DMS114 treated with DMSO at 0.1 percent for 48 hours (cell line): ENCODE measurements around the gene EAF2.
"Not testable (repeated sequence)": the region's sequence is repeated elsewhere in the genome, so short reads cannot be mapped to it uniquely, and the experiment has no call there.

Experiments used
- DNase-seq: peaks from one replicate; lab custom pipeline; 2025; ENCODE audit not compliant: unreplicated experiment; lab: John Stamatoyannopoulos, UW

The EAF2 gene

DNA sequence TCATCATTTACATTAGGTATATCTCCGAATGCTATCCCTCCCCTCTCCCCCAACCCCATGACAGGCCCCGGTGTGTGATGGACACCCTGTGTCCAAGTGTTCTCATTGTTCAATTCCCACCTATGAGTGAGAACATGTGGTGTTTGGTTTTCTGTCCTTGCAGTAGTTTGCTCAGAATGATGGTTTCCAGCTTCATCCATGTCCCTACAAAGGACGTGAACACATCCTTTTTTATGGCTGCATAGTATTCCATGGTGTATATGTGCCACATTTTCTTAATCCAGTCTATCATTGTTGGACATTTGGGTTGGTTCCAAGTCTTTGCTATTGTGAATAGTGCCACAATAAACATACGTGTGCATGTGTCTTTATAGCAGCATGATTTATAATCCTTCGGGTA is 22.8 kb downstream of the EAF2 start:
- not testable (repeated sequence) for DNase-seq

DNA sequence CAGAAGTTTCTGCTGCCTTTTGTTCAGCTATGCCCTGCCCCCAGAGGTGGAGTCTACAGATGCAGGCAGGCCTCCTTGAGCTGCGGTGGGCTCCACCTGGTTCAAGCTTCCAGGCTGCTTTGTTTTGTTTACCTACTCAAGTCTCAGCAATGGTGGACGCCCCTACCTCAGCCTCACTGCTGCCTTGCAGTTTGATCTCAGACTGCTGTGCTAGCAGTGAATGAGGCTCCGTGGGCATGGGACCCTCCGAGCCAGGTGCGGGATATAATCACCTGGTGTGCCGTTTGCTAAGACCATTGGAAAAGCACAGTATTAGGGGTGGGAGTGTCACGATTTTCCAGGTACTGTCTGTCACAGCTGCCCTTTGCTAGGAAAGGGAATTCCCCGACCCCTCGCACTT is 28.2 kb downstream of the EAF2 start:
- DNase-seq: not testable (repeated sequence)

DNA sequence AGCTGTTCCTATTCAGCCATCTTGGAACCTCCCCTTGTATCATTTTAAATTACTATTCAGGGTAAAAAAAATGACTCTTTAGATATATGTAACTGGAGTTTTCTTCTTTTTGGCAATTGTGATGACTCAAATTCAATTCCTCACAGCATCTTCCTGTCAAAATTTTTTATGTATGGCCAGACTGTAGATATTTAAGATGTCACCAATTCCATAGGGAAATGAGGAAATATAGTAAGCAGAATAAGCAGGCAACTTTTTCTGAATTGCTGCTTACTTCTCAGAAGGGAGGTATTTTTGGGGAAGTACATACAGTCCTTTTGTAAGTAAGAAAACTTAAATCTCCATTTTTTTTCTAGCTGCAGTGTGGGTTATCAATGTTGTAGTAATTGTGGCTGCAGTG is 28.8 kb downstream of the EAF2 start:
- no peak for DNase-seq

DNA sequence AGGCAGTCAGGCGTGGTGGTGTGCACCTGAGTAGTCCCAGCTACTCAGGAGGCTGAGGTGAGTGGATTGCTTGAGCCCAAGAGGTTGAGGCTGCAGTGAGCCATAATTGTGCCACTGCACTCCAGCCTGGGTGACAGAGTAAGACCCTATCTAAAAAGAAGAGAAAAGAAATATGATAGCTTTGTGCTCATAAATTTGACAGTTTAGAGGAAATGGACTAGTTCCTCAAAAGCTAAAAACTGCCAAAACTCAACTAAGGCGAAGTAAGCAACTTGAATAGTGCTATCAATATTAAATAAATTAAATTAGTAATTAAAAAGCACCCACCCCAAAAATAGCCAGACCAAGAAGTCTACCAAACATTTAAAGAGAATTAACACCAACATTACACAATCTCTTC is 34.7 kb downstream of the EAF2 start:
- no peak for DNase-seq

DNA sequence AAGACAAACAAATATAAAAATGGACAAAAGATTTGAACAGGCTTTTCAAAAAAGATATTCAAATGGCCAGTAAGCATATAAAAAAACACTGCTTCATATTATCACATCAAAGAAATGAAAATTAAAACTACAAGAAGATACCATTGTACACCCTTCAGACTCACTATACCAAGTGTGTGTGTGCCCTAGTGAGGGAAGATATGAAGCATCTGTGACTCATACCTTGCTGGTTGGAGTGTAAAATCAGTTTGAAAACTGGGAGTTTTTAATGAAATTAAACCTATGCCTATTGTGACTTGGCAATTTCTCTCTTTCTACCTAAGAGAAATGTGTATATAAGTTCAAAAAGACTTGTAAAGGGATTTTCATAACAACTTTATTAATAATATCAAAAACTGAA is 35.7 kb downstream of the EAF2 start:
- no peak for DNase-seq

GRCh38 chr3:121871430-121871829 is 36.4 kb downstream of the EAF2 start:
- DNase-seq: no peak

- no peak for DNase-seq
Observed at GRCh38 chr3:121878411-121878810, 43.4 kb downstream of the EAF2 start.

- DNase-seq: no peak
Observed at GRCh38 chr3:121883507-121883906, 48.5 kb downstream of the EAF2 start.

DNA sequence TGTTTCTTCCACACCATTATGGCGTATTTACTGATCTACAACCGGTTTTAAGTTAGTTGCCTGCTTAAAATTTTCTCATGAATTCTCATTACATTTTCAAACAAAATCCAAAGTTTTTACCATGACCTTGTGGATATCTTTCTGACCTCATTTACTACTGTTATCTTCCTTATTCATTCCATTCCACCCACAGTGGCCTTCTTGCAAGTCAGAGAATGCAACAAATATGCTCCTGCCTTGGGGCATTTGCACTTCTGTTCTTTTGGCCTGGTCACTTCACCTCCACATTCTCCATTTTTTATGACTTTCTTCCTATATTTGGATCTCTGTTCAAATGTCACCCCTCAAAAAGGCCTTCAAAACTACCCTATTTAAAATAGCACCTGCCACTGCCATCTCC is 50.4 kb downstream of the EAF2 start:
- no peak for DNase-seq

DNA sequence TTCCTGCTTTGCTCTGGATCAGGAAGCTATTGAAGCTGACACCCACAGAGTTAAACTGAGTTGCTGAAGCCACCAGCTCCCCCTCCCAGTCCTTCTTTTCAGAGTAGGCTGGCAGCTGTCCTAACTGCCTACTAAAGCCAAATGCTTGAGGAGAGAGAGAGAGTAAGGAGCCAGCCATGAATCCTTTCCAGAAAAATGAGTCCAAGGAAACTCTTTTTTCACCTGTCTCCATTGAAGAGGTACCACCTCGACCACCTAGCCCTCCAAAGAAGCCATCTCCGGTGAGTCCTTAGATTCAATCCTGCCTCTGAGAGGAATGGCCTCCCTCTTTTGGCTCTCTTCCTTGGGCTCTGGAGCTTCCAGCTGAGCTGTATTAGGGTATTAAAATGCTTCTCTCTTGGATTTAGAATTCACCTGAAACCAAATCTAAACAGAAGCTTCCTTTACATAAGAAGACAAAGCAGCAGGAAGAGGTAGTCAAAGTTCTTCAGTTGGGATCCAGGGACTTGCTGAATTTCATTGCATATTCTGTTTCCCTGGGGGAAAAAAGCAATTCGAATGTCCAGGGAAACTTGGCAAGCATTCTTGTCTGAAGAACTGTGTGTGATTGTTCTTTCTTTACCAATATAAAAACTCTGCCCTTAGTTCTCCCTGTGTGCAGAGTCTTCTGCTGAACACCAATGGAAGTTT is 59.4 kb downstream of the EAF2 start, which contains the start of gene SLC15A2:
Gene SLC15A2 (plus strand): TSS at position 101 of the 690 bp plus-strand sequence. CDS start 76 bp downstream, at position 177.
- no peak for DNase-seq

DNA sequence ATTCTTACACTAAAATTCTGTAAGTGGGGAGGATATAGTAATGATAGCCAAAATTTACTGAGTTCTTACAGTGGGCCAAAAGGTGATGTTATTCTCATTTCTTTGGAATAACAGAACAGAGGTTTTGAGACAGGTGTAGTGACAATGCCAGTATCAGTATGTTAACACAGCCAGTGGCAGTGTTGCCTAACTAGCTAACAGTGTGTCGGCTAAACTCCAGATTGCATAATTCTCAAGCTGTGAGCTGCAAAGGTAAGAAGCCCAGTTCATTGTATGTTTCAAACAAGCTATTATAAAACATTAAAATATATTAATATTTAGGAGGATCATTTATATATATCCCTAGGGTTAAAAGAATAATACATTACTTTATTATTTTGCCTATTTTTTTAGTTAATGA is 60.1 kb downstream of the EAF2 start:
- no peak for DNase-seq

GRCh38 chr3:121895736-121896135 is 60.7 kb downstream of the EAF2 start:
- no peak for DNase-seq

DNA sequence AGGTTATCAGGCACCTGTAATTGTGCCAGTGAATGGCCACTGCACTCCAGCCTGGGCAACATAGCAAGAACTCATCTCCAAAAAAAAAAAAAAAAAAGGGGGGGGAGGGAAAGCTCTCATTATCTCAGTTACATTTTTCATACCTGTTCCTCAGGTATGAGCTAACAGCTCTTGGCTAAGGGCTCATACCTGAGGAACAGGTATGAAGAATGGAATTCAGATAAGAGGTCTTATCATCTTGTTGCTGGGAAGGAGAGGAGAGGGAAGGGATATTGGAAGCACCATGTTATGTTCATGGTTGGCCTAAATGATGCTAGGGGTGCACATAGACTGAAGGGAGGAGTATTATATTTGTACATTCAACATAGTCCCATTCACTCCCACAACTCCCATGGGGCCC is 61.8 kb downstream of the EAF2 start:
- no peak for DNase-seq

GRCh38 chr3:121897296-121897695 is 62.3 kb downstream of the EAF2 start:
- no peak for DNase-seq

DNA sequence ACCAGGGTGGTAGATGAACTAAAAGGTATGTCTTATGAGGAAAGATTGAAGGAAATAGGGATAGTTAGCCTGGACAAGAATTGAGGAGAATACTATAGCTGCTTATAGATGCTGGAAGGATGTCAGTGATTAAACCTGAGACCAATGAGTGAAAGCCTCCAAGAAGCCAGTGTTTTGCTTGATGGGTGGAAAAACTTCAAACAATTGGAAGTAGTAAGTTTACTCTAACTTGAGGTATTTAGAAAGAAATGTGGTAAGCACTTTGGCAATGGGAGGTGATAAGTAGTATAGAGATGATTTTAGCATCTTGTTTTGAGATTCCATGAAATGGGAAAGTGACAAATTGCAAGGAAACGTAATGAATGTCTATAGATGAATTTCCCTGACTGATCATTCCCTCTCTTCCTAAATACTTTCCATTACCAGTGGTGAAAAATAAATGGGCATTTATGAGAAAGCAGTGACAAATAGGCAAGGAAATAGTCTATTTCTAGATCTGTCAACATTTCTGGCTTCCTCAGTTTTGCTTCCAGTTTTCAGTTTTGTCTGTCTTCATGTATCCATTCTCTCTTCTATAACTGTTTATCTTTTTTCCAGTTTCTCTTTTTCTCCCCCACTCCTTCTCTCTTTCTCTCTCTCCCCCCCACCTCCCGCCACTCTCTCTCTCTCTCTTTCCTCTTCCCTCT is 78.4 kb downstream of the EAF2 start:
- no peak for DNase-seq

DNA sequence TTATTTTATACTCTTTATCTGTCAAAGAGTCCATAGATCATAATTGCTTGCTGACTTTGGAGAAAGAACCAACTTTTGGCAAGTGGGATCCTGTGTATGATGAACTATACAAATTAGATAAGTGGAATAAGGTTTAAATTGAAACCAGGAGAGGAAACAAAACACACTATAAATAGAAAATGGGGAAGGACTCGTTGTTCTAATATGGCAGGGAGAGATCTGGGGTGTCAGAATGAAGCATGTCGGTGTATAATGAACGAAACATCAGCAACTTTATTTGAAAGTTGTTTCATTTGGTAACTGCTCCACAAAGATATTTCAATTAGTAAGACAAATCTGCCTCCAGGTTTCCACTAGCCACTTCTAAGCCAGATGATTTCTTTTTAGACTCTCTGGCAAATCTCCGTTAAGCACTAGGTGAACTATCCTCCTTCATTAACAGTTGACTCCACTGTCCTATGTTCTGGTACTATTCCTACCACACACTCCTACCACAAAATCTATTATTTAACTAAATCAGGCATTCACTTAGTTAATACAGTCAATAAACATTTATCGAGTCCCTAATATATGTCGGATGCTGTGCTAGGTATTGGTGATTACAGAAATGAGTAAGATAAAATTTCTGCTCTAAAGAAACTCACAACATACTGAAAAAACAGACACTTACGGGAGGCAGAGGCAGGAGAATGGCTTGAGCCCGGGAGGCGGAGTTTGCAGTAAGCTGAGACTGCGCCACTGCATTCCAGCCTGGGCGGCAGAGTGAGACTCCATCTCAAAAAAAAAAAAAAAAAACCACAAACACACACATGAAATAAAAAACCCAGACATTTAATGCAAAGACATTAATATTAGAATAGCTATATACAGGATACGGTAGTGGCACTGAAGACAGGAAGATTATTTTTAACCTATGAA is 79.3 kb downstream of the EAF2 start:
- DNase-seq: no peak

- DNase-seq: no peak
Observed at GRCh38 chr3:121916189-121916588, 81.2 kb downstream of the EAF2 start.

GRCh38 chr3:121918779-121919483 is 83.9 kb downstream of the EAF2 start:
- DNase-seq: no peak

GRCh38 chr3:121924734-121925133 is 89.7 kb downstream of the EAF2 start:
- DNase-seq: no peak

DNA sequence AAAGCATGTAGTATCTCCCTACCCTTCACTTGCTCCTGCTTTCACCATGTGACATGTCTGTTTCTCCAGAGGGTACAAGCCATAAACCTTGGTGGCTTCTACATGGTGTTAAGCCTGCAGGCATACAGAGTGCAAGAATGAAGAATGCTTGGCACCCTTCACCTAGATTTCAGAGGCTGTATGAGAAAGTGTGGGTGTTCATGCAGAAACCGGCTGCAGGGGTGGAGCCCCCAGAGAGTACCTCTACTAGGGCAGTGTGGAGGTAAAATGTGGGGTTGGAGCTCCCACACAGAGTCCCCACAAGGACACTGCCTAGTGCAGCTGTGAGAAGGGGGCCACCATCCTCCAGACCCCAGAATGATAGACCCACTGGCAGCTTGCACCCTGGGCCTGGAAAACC is 91.4 kb downstream of the EAF2 start:
- DNase-seq: no peak
